ENCODE results near the gene LRMDA.

GRCh38 chr10:75640803-75641202 is 209.4 kb downstream of the LRMDA start:
- no peak for TF ChIP-seq CTCF (IDR thresholded peaks at IDR 0.05)
- TF ChIP-seq POLR2AphosphoS5 (IDR thresholded peaks at IDR 0.05), result no peak
